ENCODE results near the gene GRXCR2. TPM values are rescaled to one million over a fixed set of nuclear protein-coding genes. Genes with fewer than 3 reads are reported as not detected.
"Not testable (repeated sequence)": the region's sequence is repeated elsewhere in the genome, so short reads cannot be mapped to it uniquely, and the experiment has no call there.

The GRXCR2 gene
- total and polyA plus RNA-seq, 4 experiments from 2014 or later = not detected

GRCh38 chr5:145848854-145849253, 24.0 kb downstream of the GRXCR2 start:
- no peak for DNase-seq
- Histone ChIP-seq H3K27ac (ENCODE audit: low read depth, low read length) (no peak overlapping the region), H3K4me1 (ENCODE audit: insufficient read depth, low read length) (no peaks in the 10 kb centered on the region), H3K27me3 (ENCODE audit: insufficient read depth, low read length) (no peaks in the 10 kb centered on the region), H3K9me3 (ENCODE audit: control insufficient read depth in 1 of 2, low read length in 2 of 2) (no peaks in the 10 kb centered on the region), H3K36me3 (ENCODE audit: insufficient read depth, low read length) (no peaks in the 10 kb centered on the region), H3K4me3 (ENCODE audit: low read length in 2 of 2) (no peak overlapping the region)
- no peak overlapping the region for H3K4me3 Mint-ChIP-seq
- H3K27me3 Mint-ChIP-seq = peaks cover 3 to 7% of the 10 kb centered on the region in 2 donors
- H3K4me1 Mint-ChIP-seq = no peaks in the 10 kb centered on the region
- no peaks in the 10 kb centered on the region for H3K36me3 Mint-ChIP-seq
- POLR2A ChIA-PET (ENCODE audit: partially characterized antibody) = no interaction called here
- no peak overlapping the region for H3K27ac Mint-ChIP-seq
- CTCF ChIA-PET (ENCODE audit: partially characterized antibody) = interaction anchor here (1.0 kb wide), 1 partner anchor 21 kb away, joined by 5 read pairs; no protein-coding TSS in a partner anchor
- intact Hi-C loops (cut with micrococcal nuclease) = no loop called here
- peaks cover 0 to 3% (median 0%) of the 10 kb centered on the region in 8 donors for H3K9me3 Mint-ChIP-seq

GRCh38 chr5:145847499-145848497, 25.0 kb downstream of the GRXCR2 start:
- no peaks in the 10 kb centered on the region for H3K36me3 Mint-ChIP-seq
- peaks cover 7 to 13% of the 10 kb centered on the region in 2 donors for H3K27me3 Mint-ChIP-seq
- CTCF ChIA-PET (ENCODE audit: partially characterized antibody) = interaction anchor here (1.0 kb wide), 1 partner anchor 20 kb away, joined by 5 read pairs; no protein-coding TSS in a partner anchor

GRCh38 chr5:145846081-145846480, 26.7 kb downstream of the GRXCR2 start:
- CTCF ChIA-PET (ENCODE audit: partially characterized antibody) = interaction anchor here (1.5 kb wide), 1 partner anchor 20 kb away, joined by 5 read pairs; no protein-coding TSS in a partner anchor
- H3K27ac Mint-ChIP-seq = no peak overlapping the region

More at GRCh38 chr5:145847499-145848497, 25.0 kb downstream of the GRXCR2 start:
- Histone ChIP-seq H3K27ac (ENCODE audit: low read depth, low read length) (no peak overlapping the region), H3K4me1 (ENCODE audit: insufficient read depth, low read length) (no peaks in the 10 kb centered on the region), H3K9me3 (ENCODE audit: control insufficient read depth in 1 of 2, low read length in 2 of 2) (no peaks in the 10 kb centered on the region), H3K36me3 (ENCODE audit: insufficient read depth, low read length) (no peaks in the 10 kb centered on the region), H3K4me3 (ENCODE audit: low read length in 2 of 2) (no peak overlapping the region), H3K27me3 (ENCODE audit: insufficient read depth, low read length) (no peaks in the 10 kb centered on the region)
- no peak for DNase-seq
- H3K4me1 Mint-ChIP-seq = no peaks in the 10 kb centered on the region
- peaks cover 0 to 3% (median 0%) of the 10 kb centered on the region in 8 donors for H3K9me3 Mint-ChIP-seq
- intact Hi-C loops (cut with micrococcal nuclease) = no loop called here
- H3K27ac Mint-ChIP-seq = no peak overlapping the region
- H3K4me3 Mint-ChIP-seq = no peak overlapping the region
- POLR2A ChIA-PET (ENCODE audit: partially characterized antibody) = no interaction called here

GRCh38 chr5:145841299-145841698, 31.5 kb downstream of the GRXCR2 start:
- Histone ChIP-seq H3K27me3 (ENCODE audit: insufficient read depth, low read length) (no peaks in the 10 kb centered on the region), H3K4me3 (ENCODE audit: low read length in 2 of 2) (no peak overlapping the region), H3K27ac (ENCODE audit: low read depth, low read length) (no peak overlapping the region), H3K9me3 (ENCODE audit: control insufficient read depth in 1 of 2, low read length in 2 of 2) (no peaks in the 10 kb centered on the region), H3K4me1 (ENCODE audit: insufficient read depth, low read length) (no peaks in the 10 kb centered on the region), H3K36me3 (ENCODE audit: insufficient read depth, low read length) (no peaks in the 10 kb centered on the region)
- ChIA-PET POLR2A (ENCODE audit: partially characterized antibody) (no interaction called here), CTCF (ENCODE audit: partially characterized antibody) (interaction anchor here (2.9 kb wide), 1 partner anchor 16 kb away, joined by 9 read pairs; no protein-coding TSS in a partner anchor)
- no peaks in the 10 kb centered on the region for H3K36me3 Mint-ChIP-seq
- H3K27me3 Mint-ChIP-seq = peaks cover 6 to 10% of the 10 kb centered on the region in 2 donors
- intact Hi-C loops (cut with micrococcal nuclease) = no loop called here
- no peaks in the 10 kb centered on the region for H3K9me3 Mint-ChIP-seq
- DNase-seq = no peak
- peaks cover 0 to 6% (median 1%) of the 10 kb centered on the region in 4 donors for H3K4me1 Mint-ChIP-seq
- no peak overlapping the region for H3K27ac Mint-ChIP-seq
- H3K4me3 Mint-ChIP-seq = no peak overlapping the region

More at GRCh38 chr5:145846081-145846480, 26.7 kb downstream of the GRXCR2 start:
- Mint-ChIP-seq H3K4me1 (no peaks in the 10 kb centered on the region), H3K9me3 (peaks cover 0 to 3% (median 0%) of the 10 kb centered on the region in 8 donors), H3K27me3 (peaks cover 7 to 13% of the 10 kb centered on the region in 2 donors), H3K36me3 (no peaks in the 10 kb centered on the region), H3K4me3 (no peak overlapping the region)
- no peak overlapping the region for H3K27ac ChIP-seq (ENCODE audit: low read depth, low read length)
- H3K4me1 ChIP-seq (ENCODE audit: insufficient read depth, low read length) = no peaks in the 10 kb centered on the region
- no peak overlapping the region for H3K4me3 ChIP-seq (ENCODE audit: low read length in 2 of 2)
- no peaks in the 10 kb centered on the region for H3K27me3 ChIP-seq (ENCODE audit: insufficient read depth, low read length)
- DNase-seq = no peak
- no peaks in the 10 kb centered on the region for H3K36me3 ChIP-seq (ENCODE audit: insufficient read depth, low read length)
- intact Hi-C loops (cut with micrococcal nuclease) = no loop called here
- POLR2A ChIA-PET (ENCODE audit: partially characterized antibody) = no interaction called here
- no peaks in the 10 kb centered on the region for H3K9me3 ChIP-seq (ENCODE audit: control insufficient read depth in 1 of 2, low read length in 2 of 2)

- POLR2A ChIA-PET (ENCODE audit: partially characterized antibody) = no interaction called here
Measured at GRCh38 chr5:145840458-145841132, 32.2 kb downstream of the GRXCR2 start.

GRCh38 chr5:145838276-145838675, 34.5 kb downstream of the GRXCR2 start:
- no peaks in the 10 kb centered on the region for H3K36me3 Mint-ChIP-seq
- CTCF ChIA-PET (ENCODE audit: partially characterized antibody) = interaction anchor here (1.0 kb wide), 1 partner anchor 12 kb away, joined by 3 read pairs; no protein-coding TSS in a partner anchor
- H3K27me3 Mint-ChIP-seq = peaks cover 3 to 6% of the 10 kb centered on the region in 2 donors
- Histone ChIP-seq H3K27ac (ENCODE audit: low read depth, low read length) (no peak overlapping the region), H3K27me3 (ENCODE audit: insufficient read depth, low read length) (no peaks in the 10 kb centered on the region), H3K4me1 (ENCODE audit: insufficient read depth, low read length) (peaks cover 8% of the 10 kb centered on the region), H3K36me3 (ENCODE audit: insufficient read depth, low read length) (no peaks in the 10 kb centered on the region), H3K9me3 (ENCODE audit: control insufficient read depth in 1 of 2, low read length in 2 of 2) (no peaks in the 10 kb centered on the region), H3K4me3 (ENCODE audit: low read length in 2 of 2) (no peak overlapping the region)
- DNase-seq = no peak
- H3K4me3 Mint-ChIP-seq = no peak overlapping the region
- no peaks in the 10 kb centered on the region for H3K9me3 Mint-ChIP-seq
- intact Hi-C loops (cut with micrococcal nuclease) = no loop called here
- no peak overlapping the region for H3K27ac Mint-ChIP-seq
- peaks cover 2 to 17% (median 15%) of the 10 kb centered on the region in 4 donors for H3K4me1 Mint-ChIP-seq
- POLR2A ChIA-PET (ENCODE audit: partially characterized antibody) = no interaction called here

More at GRCh38 chr5:145840458-145841132, 32.2 kb downstream of the GRXCR2 start:
- no peak overlapping the region for H3K27ac Mint-ChIP-seq
- intact Hi-C loops (cut with micrococcal nuclease) = no loop called here
- Histone ChIP-seq H3K9me3 (ENCODE audit: control insufficient read depth in 1 of 2, low read length in 2 of 2) (no peaks in the 10 kb centered on the region), H3K36me3 (ENCODE audit: insufficient read depth, low read length) (no peaks in the 10 kb centered on the region), H3K27me3 (ENCODE audit: insufficient read depth, low read length) (no peaks in the 10 kb centered on the region), H3K4me1 (ENCODE audit: insufficient read depth, low read length) (peaks cover 6% of the 10 kb centered on the region), H3K27ac (ENCODE audit: low read depth, low read length) (no peak overlapping the region), H3K4me3 (ENCODE audit: low read length in 2 of 2) (no peak overlapping the region)
- peaks cover 0 to 11% (median 6%) of the 10 kb centered on the region in 4 donors for H3K4me1 Mint-ChIP-seq
- DNase-seq = no peak
- H3K4me3 Mint-ChIP-seq = no peak overlapping the region
- peaks cover 6 to 10% of the 10 kb centered on the region in 2 donors for H3K27me3 Mint-ChIP-seq
- H3K9me3 Mint-ChIP-seq = no peaks in the 10 kb centered on the region
- H3K36me3 Mint-ChIP-seq = no peaks in the 10 kb centered on the region
- CTCF ChIA-PET (ENCODE audit: partially characterized antibody) = interaction anchor here (2.9 kb wide), 1 partner anchor 15 kb away, joined by 9 read pairs; no protein-coding TSS in a partner anchor

- H3K27me3 Mint-ChIP-seq; intact Hi-C loops (cut with micrococcal nuclease); H3K27ac Mint-ChIP-seq; H3K9me3 ChIP-seq (ENCODE audit: control insufficient read depth in 1 of 2, low read length in 2 of 2); H3K4me1 ChIP-seq (ENCODE audit: insufficient read depth, low read length); DNase-seq; POLR2A ChIA-PET (ENCODE audit: partially characterized antibody); H3K27me3 ChIP-seq (ENCODE audit: insufficient read depth, low read length); H3K36me3 ChIP-seq (ENCODE audit: insufficient read depth, low read length); H3K27ac ChIP-seq (ENCODE audit: low read depth, low read length); H3K36me3 Mint-ChIP-seq; H3K9me3 Mint-ChIP-seq: not testable (repeated sequence)
- peak overlapping the region in 1 of 2 donors; percentile 54 for H3K4me3 ChIP-seq (ENCODE audit: low read length in 2 of 2)
- Mint-ChIP-seq H3K4me3 (peak overlapping the region in 7 of 8 donors; percentile 26 to 84 (median 68)), H3K4me1 (peaks cover 2 to 17% (median 15%) of the 10 kb centered on the region in 4 donors)
- CTCF ChIA-PET (ENCODE audit: partially characterized antibody) = interaction anchor here (2.9 kb wide), 1 partner anchor 10 kb away, joined by 15 read pairs; no protein-coding TSS in a partner anchor
Measured at GRCh38 chr5:145836241-145836640, 36.6 kb downstream of the GRXCR2 start.

Measured in CD4-positive, alpha-beta memory T cell (primary cell).